ENCODE data around the gene TPX2.

Gene TPX2

GRCh38 chr20:31780839-31781238 lies 41.7 kb downstream of the TPX2 start:
- no peak for TF ChIP-seq CTCF (IDR thresholded peaks at IDR 0.05; ENCODE audit: borderline replicate concordance, control extremely low read depth, extremely low read depth, insufficient read depth, missing control alignments)
- in situ Hi-C loops (cut with MboI; ENCODE audit: low sequenced_read_pairs, unreplicated experiment) = no loop called here
- DNase-seq (ENCODE audit: low spot score) = no peak

GRCh38 chr20:31781945-31782344 lies 42.9 kb downstream of the TPX2 start:
- in situ Hi-C loops (cut with MboI; ENCODE audit: low sequenced_read_pairs, unreplicated experiment) = no loop called here
- no peak for DNase-seq (ENCODE audit: low spot score)
- TF ChIP-seq CTCF (IDR thresholded peaks at IDR 0.05; ENCODE audit: borderline replicate concordance, control extremely low read depth, extremely low read depth, insufficient read depth, missing control alignments) = no peak

GRCh38 chr20:31784354-31785044 lies 45.4 kb downstream of the TPX2 start:
- in situ Hi-C loops (cut with MboI; ENCODE audit: low sequenced_read_pairs, unreplicated experiment) = no loop called here
- DNase-seq (ENCODE audit: low spot score) = no peak
- no peak for TF ChIP-seq CTCF (IDR thresholded peaks at IDR 0.05; ENCODE audit: borderline replicate concordance, control extremely low read depth, extremely low read depth, insufficient read depth, missing control alignments)

- TF ChIP-seq CTCF (IDR thresholded peaks at IDR 0.05; ENCODE audit: borderline replicate concordance, control extremely low read depth, extremely low read depth, insufficient read depth, missing control alignments) = no peak
- no peak for DNase-seq (ENCODE audit: low spot score)
Measured at GRCh38 chr20:31785089-31785488, 46.0 kb downstream of the TPX2 start.

GRCh38 chr20:31788578-31788977 lies 49.5 kb downstream of the TPX2 start:
- TF ChIP-seq CTCF (IDR thresholded peaks at IDR 0.05; ENCODE audit: borderline replicate concordance, control extremely low read depth, extremely low read depth, insufficient read depth, missing control alignments) = no peak
- no peak for DNase-seq (ENCODE audit: low spot score)
- in situ Hi-C loops (cut with MboI; ENCODE audit: low sequenced_read_pairs, unreplicated experiment) = no loop called here

More at GRCh38 chr20:31785089-31785488, 46.0 kb downstream of the TPX2 start:
- in situ Hi-C loops (cut with MboI; ENCODE audit: low sequenced_read_pairs, unreplicated experiment) = no loop called here

- in situ Hi-C loops (cut with MboI; ENCODE audit: low sequenced_read_pairs, unreplicated experiment) = no loop called here
Measured at GRCh38 chr20:31790401-31790800, 51.3 kb downstream of the TPX2 start.

More at GRCh38 chr20:31790401-31790800, 51.3 kb downstream of the TPX2 start:
- TF ChIP-seq CTCF (IDR thresholded peaks at IDR 0.05; ENCODE audit: borderline replicate concordance, control extremely low read depth, extremely low read depth, insufficient read depth, missing control alignments) = no peak
- DNase-seq (ENCODE audit: low spot score) = no peak

Measured in GM13976 (cell line).